ENCODE results near the gene ACP3. TPM values are rescaled to one million over a fixed set of nuclear protein-coding genes. Genes with fewer than 3 reads are reported as not detected.

The ACP3 gene, protein sequence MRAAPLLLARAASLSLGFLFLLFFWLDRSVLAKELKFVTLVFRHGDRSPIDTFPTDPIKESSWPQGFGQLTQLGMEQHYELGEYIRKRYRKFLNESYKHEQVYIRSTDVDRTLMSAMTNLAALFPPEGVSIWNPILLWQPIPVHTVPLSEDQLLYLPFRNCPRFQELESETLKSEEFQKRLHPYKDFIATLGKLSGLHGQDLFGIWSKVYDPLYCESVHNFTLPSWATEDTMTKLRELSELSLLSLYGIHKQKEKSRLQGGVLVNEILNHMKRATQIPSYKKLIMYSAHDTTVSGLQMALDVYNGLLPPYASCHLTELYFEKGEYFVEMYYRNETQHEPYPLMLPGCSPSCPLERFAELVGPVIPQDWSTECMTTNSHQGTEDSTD
- total RNA-seq = 8.1 and 9.1 TPM in 2 replicates
- long read RNA-seq, transcript ACPP-201 (10 exons, 3,125 nt) = major isoform, 19 of 44 reads
- long read RNA-seq, transcript ACPP-202 (11 exons, 1,783 nt) = minor isoform, 15 of 44 reads
- long read RNA-seq, partial matches to known transcripts = 3 of 44 reads
- long read RNA-seq, other reads (novel, unspliced or antisense) = 6 of 44 reads

DNA sequence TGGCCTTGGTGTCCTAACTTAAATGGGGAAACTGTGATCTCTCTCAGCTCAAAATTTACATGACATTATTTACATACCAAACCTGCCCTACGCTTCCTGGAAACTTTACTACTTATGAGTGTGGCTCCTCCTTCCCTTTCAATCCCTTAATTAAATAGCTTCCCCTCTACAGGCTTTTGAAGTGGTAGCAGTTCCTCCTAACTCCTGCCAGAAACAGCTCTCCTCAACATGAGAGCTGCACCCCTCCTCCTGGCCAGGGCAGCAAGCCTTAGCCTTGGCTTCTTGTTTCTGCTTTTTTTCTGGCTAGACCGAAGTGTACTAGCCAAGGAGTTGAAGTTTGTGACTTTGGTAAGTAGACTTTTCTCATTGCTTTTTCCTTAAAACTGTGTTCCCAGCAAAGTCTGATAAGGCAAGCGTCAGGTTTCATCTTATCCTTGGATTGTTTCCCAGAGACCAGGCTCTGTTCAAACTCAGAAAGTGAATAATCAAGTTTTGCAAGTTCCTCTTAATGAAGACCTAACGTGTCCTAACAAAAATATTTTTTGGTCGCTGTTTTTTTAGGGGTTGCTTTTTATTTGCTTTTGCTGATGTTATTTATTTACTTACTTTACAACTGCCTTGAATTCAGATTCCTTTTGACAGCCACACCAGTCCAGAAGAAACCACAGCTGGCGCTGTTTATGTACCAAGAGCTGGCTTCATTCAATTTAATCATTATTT is at the start of gene ACP3:
Gene ACP3 (plus strand): TSS at position 179 of the 720 bp plus-strand sequence. CDS start 50 bp downstream, at position 229.
- peaks cover 24% of the 10 kb centered on the region for H3K4me1 Mint-ChIP-seq (ENCODE audit: low read depth)
- no peak for DNase-seq (ENCODE audit: low spot score, unreplicated experiment)
- TF ChIP-seq, protein P1, sequence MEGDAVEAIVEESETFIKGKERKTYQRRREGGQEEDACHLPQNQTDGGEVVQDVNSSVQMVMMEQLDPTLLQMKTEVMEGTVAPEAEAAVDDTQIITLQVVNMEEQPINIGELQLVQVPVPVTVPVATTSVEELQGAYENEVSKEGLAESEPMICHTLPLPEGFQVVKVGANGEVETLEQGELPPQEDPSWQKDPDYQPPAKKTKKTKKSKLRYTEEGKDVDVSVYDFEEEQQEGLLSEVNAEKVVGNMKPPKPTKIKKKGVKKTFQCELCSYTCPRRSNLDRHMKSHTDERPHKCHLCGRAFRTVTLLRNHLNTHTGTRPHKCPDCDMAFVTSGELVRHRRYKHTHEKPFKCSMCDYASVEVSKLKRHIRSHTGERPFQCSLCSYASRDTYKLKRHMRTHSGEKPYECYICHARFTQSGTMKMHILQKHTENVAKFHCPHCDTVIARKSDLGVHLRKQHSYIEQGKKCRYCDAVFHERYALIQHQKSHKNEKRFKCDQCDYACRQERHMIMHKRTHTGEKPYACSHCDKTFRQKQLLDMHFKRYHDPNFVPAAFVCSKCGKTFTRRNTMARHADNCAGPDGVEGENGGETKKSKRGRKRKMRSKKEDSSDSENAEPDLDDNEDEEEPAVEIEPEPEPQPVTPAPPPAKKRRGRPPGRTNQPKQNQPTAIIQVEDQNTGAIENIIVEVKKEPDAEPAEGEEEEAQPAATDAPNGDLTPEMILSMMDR (IDR thresholded peaks at IDR 0.05; ENCODE audit: unreplicated experiment) = peak; percentile 6
- H3K9me3 Mint-ChIP-seq (ENCODE audit: low read depth) = peaks cover 14% of the 10 kb centered on the region
- peak within 1 kb of the TSS; percentile 99 for H3K27ac Mint-ChIP-seq
- peaks cover 9% of the 10 kb centered on the region for H3K36me3 Mint-ChIP-seq (ENCODE audit: insufficient read depth)
- H3K27me3 Mint-ChIP-seq = no peaks in the 10 kb centered on the region
- H3K4me3 Mint-ChIP-seq (ENCODE audit: low read depth) = peak within 1 kb of the TSS; percentile 69

DNA sequence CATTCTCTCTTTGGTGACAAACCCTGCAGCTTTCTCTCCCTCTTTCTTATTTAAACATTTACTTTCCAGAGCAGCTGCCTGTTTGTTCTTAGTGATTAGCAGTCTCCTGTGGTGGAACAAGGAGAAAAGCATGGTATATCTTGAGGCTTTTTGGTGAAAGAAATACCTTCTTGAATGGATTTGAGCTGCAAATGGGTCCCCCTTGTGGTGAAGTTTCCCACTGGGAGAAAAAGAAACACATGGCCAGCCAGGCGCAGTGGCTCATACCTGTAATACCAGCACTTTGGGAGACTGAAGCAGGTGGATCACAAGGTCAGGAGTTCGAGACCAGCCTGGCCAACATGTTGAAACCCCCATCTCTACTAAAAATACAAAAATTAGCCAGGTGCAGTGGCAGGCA is 48.3 kb upstream of the ACP3 start:
- Mint-ChIP-seq H3K4me1 (ENCODE audit: low read depth) (peaks cover 5% of the 10 kb centered on the region), H3K4me3 (ENCODE audit: low read depth) (no peak overlapping the region), H3K9me3 (ENCODE audit: low read depth) (peaks cover 24% of the 10 kb centered on the region), H3K36me3 (ENCODE audit: insufficient read depth) (peaks cover 15% of the 10 kb centered on the region), H3K27me3 (no peaks in the 10 kb centered on the region), H3K27ac (peak overlapping the region; percentile 20)
- TF ChIP-seq, protein P1 (IDR thresholded peaks at IDR 0.05; ENCODE audit: unreplicated experiment) = peak; percentile 18
- DNase-seq (ENCODE audit: low spot score, unreplicated experiment) = no peak

DNA sequence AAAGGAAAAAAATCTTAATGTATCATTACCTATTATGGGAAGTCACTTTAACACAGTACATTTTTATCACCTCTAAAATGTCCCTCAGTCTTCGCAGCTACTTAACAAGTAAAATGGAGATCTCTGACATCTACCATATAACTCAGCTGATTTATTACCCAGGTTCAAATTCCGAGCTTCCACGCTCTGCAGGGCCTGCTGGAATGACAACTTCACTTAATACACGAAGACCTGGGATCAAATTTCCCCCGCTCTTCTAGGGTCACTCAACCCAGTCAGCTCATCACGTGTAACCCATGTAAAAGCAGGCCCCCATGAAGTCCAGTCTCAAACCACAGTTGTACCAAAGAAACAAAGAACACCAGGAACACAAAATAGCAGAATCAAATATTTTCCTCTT is 44.2 kb upstream of the ACP3 start:
- Mint-ChIP-seq H3K27ac (no peak overlapping the region), H3K4me1 (ENCODE audit: low read depth) (peaks cover 6% of the 10 kb centered on the region)

DNA sequence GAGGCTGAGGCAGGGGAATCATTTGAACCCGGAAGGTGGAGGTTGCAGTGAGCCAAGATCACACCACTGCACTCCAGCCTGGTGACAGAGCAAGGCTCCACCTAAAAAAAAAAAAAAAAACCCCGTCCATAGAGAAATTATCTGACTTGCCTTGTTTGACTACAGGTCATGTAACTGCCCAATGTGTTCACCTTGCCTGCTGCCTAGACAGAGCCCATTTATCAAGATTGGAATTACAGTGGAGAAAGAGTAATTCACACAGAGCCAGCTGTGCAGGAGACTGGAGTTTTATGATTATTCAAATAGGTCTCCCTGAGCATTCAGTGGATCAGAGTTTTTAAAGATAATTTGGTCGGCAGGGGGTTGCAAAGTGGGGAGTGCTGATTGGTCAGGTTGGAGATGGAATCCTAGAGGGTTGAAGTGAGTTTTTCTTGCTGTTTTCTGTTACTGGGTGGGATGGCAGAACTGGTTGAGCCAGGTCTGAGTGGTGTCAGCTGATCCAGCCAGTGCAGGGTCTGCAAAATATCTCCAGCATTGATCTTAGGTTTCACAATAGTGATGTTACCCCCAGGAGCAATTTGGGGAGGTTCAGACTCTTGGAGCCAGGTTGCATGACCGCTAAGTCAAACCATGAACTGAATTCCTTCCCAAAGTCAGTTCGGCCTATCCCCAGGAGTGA is 40.8 kb upstream of the ACP3 start:
- H3K4me3 Mint-ChIP-seq (ENCODE audit: low read depth) = no peak overlapping the region
- H3K9me3 Mint-ChIP-seq (ENCODE audit: low read depth) = peaks cover 14% of the 10 kb centered on the region
- peaks cover 10% of the 10 kb centered on the region for H3K36me3 Mint-ChIP-seq (ENCODE audit: insufficient read depth)
- TF ChIP-seq, protein P1 (IDR thresholded peaks at IDR 0.05; ENCODE audit: unreplicated experiment) = no peak
- H3K27me3 Mint-ChIP-seq = no peaks in the 10 kb centered on the region
- H3K4me1 Mint-ChIP-seq (ENCODE audit: low read depth) = peaks cover 8% of the 10 kb centered on the region
- peak overlapping the region; percentile 64 for H3K27ac Mint-ChIP-seq
- DNase-seq (ENCODE audit: low spot score, unreplicated experiment) = no peak

More for the DNA sequence above, 44.2 kb upstream of the ACP3 start:
- Mint-ChIP-seq H3K36me3 (ENCODE audit: insufficient read depth) (peaks cover 13% of the 10 kb centered on the region), H3K27me3 (no peaks in the 10 kb centered on the region), H3K9me3 (ENCODE audit: low read depth) (peaks cover 21% of the 10 kb centered on the region), H3K4me3 (ENCODE audit: low read depth) (no peak overlapping the region)
- TF ChIP-seq, protein P1 (IDR thresholded peaks at IDR 0.05; ENCODE audit: unreplicated experiment) = no peak
- DNase-seq (ENCODE audit: low spot score, unreplicated experiment) = no peak

DNA sequence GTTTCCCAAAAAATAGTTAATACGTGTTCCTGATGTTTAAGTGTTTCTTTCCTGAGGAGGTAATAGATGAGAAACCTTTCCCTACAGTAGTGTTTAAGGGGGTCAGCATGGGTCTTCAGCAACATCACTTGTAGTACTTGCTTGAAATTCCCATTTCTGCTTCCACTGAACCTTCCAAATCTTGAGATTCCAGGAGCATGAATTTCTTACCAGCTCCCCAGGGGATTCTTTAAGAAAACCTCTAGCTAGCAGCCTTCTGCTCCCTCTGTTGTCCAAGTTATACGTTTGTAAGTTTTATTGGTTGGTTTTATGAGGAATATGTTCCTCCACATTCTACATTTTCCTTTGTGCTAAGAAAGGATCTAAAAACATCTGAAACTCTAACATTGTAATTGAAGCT is 38.2 kb upstream of the ACP3 start:
- H3K36me3 Mint-ChIP-seq (ENCODE audit: insufficient read depth) = peaks cover 10% of the 10 kb centered on the region
- no peaks in the 10 kb centered on the region for H3K27me3 Mint-ChIP-seq
- no peak overlapping the region for H3K27ac Mint-ChIP-seq
- TF ChIP-seq, protein P1 (IDR thresholded peaks at IDR 0.05; ENCODE audit: unreplicated experiment) = no peak
- peaks cover 14% of the 10 kb centered on the region for H3K9me3 Mint-ChIP-seq (ENCODE audit: low read depth)
- peaks cover 20% of the 10 kb centered on the region for H3K4me1 Mint-ChIP-seq (ENCODE audit: low read depth)
- DNase-seq (ENCODE audit: low spot score, unreplicated experiment) = no peak
- no peak overlapping the region for H3K4me3 Mint-ChIP-seq (ENCODE audit: low read depth)
